ENCODE results near the gene PRND.

GRCh38 chr20:4736875-4737274 lies 15.2 kb downstream of the PRND start:
- no peak for TF ChIP-seq CTCF (conservative IDR thresholded peaks at IDR 0.05; ENCODE audit: low read depth in 2 of 2)
- no peak for TF ChIP-seq POLR2AphosphoS5 (IDR thresholded peaks at IDR 0.05; ENCODE audit: low read depth)
- no peak for TF ChIP-seq EZH2phosphoT487 (IDR thresholded peaks at IDR 0.05; ENCODE audit: unreplicated experiment)
- TF ChIP-seq EZH2 (IDR thresholded peaks at IDR 0.05; ENCODE audit: low read depth, unreplicated experiment) = no peak
- TF ChIP-seq REST (IDR thresholded peaks at IDR 0.05; ENCODE audit: unreplicated experiment) = no peak
- TF ChIP-seq NANOG (IDR thresholded peaks at IDR 0.05; ENCODE audit: borderline replicate concordance) = no peak
- no peak for TF ChIP-seq ZNF114 (CRISPR knock-in tag; IDR thresholded peaks at IDR 0.05)
- no peak for TF ChIP-seq ZNF331 (CRISPR knock-in tag; IDR thresholded peaks at IDR 0.05; ENCODE audit: low read depth)
- TF ChIP-seq JUNB (IDR thresholded peaks at IDR 0.05; ENCODE audit: unreplicated experiment) = no peak
- TF ChIP-seq CREB1 (CRISPR knock-in tag; IDR thresholded peaks at IDR 0.05; ENCODE audit: low read depth) = no peak
- no peak for TF ChIP-seq ZNF462 (CRISPR knock-in tag; IDR thresholded peaks at IDR 0.05)
- TF ChIP-seq STAT1 (IDR thresholded peaks at IDR 0.05; ENCODE audit: unreplicated experiment) = no peak
- no peak for TF ChIP-seq ETS1 (IDR thresholded peaks at IDR 0.05)
